Adipocyte (in vitro differentiated cells): ENCODE measurements around the gene NR4A1.

Experiments
- DNase-seq: peaks from one replicate; pipeline ENCODE4 v3.0.0-alpha.2; 2015; ENCODE audit warnings: low read depth
- H3K27me3 ChIP-seq: replicated peaks from 2 replicates; pipeline ENCODE4 v1.7.0; 2013; ENCODE audit warnings: mild to moderate bottlenecking, low read length, moderate library complexity; ENCODE audit not compliant: control insufficient read depth, insufficient read depth
- H3K36me3 ChIP-seq: 2 replicates; pipeline ENCODE4 v1.7.0; 2013; ENCODE audit warnings: low read length, mild to moderate bottlenecking, moderate library complexity; ENCODE audit not compliant: control insufficient read depth, insufficient read depth, severe bottlenecking
- H3K4me1 ChIP-seq: 2 replicates; pipeline ENCODE4 v1.7.0; 2013; ENCODE audit warnings: mild to moderate bottlenecking, low read length, moderate library complexity; ENCODE audit not compliant: control insufficient read depth, insufficient read depth
- H3K4me3 ChIP-seq: 2 replicates; pipeline ENCODE4 v1.7.0; 2013; ENCODE audit warnings: mild to moderate bottlenecking, low read length, moderate library complexity
- H3K9ac ChIP-seq: 2 replicates; pipeline ENCODE4 v1.7.0; 2013; ENCODE audit warnings: mild to moderate bottlenecking, low read length, moderate library complexity
- H3K9me3 ChIP-seq: 2 replicates; pipeline ENCODE4 v1.7.0; 2013; ENCODE audit warnings: mild to moderate bottlenecking, low read length, moderate library complexity; ENCODE audit not compliant: control insufficient read depth

Gene NR4A1

GRCh38 chr12:52086366-52086765, 35.1 kb downstream of the NR4A1 start:
- Histone ChIP-seq H3K4me1 (peaks cover 20% of the 10 kb centered on the region), H3K27me3 (peaks cover 28% of the 10 kb centered on the region), H3K4me3 (no peak overlapping the region), H3K36me3 (no peaks in the 10 kb centered on the region), H3K9me3 (no peaks in the 10 kb centered on the region), H3K9ac (no peak overlapping the region)
- DNase-seq, result no peak

GRCh38 chr12:52086944-52087835, 35.9 kb downstream of the NR4A1 start:
- Histone ChIP-seq H3K9ac (no peak overlapping the region), H3K36me3 (no peaks in the 10 kb centered on the region), H3K4me3 (no peak overlapping the region), H3K9me3 (no peaks in the 10 kb centered on the region), H3K27me3 (peaks cover 35% of the 10 kb centered on the region), H3K4me1 (peaks cover 12% of the 10 kb centered on the region)
- DNase-seq, result no peak

GRCh38 chr12:52087961-52088820, 36.9 kb downstream of the NR4A1 start:
- Histone ChIP-seq H3K27me3 (peaks cover 35% of the 10 kb centered on the region), H3K4me3 (no peak overlapping the region), H3K9me3 (no peaks in the 10 kb centered on the region), H3K4me1 (peaks cover 2% of the 10 kb centered on the region), H3K36me3 (no peaks in the 10 kb centered on the region), H3K9ac (no peak overlapping the region)
- no peak for DNase-seq

GRCh38 chr12:52089491-52089890, 38.2 kb downstream of the NR4A1 start:
- Histone ChIP-seq H3K4me1 (no peaks in the 10 kb centered on the region), H3K9me3 (peaks cover 1% of the 10 kb centered on the region), H3K36me3 (no peaks in the 10 kb centered on the region), H3K27me3 (peaks cover 37% of the 10 kb centered on the region), H3K9ac (no peak overlapping the region), H3K4me3 (no peak overlapping the region)
- no peak for DNase-seq

- Histone ChIP-seq H3K4me3 (no peak overlapping the region), H3K27me3 (peaks cover 38% of the 10 kb centered on the region), H3K9ac (no peak overlapping the region), H3K4me1 (no peaks in the 10 kb centered on the region), H3K36me3 (no peaks in the 10 kb centered on the region), H3K9me3 (peaks cover 3% of the 10 kb centered on the region)
- no peak for DNase-seq
Observed at GRCh38 chr12:52090291-52090690, 39.0 kb downstream of the NR4A1 start.

- Histone ChIP-seq H3K4me3 (no peak overlapping the region), H3K4me1 (no peaks in the 10 kb centered on the region), H3K36me3 (no peaks in the 10 kb centered on the region), H3K9me3 (peaks cover 3% of the 10 kb centered on the region), H3K9ac (no peak overlapping the region), H3K27me3 (peaks cover 38% of the 10 kb centered on the region)
- no peak for DNase-seq
Observed at GRCh38 chr12:52091061-52091460, 39.8 kb downstream of the NR4A1 start.

- H3K4me3 ChIP-seq, result no peak overlapping the region
- DNase-seq, result no peak
- peaks cover 3% of the 10 kb centered on the region for H3K9me3 ChIP-seq
- no peaks in the 10 kb centered on the region for H3K4me1 ChIP-seq
- H3K27me3 ChIP-seq, result peaks cover 34% of the 10 kb centered on the region
- H3K9ac ChIP-seq, result no peak overlapping the region
- no peaks in the 10 kb centered on the region for H3K36me3 ChIP-seq
Observed at GRCh38 chr12:52091869-52092268, 40.6 kb downstream of the NR4A1 start.

GRCh38 chr12:52093346-52093745, 42.1 kb downstream of the NR4A1 start:
- no peak for DNase-seq
- no peaks in the 10 kb centered on the region for H3K36me3 ChIP-seq
- peaks cover 3% of the 10 kb centered on the region for H3K9me3 ChIP-seq
- no peak overlapping the region for H3K4me3 ChIP-seq
- no peak overlapping the region for H3K9ac ChIP-seq
- H3K27me3 ChIP-seq, result peaks cover 41% of the 10 kb centered on the region
- no peaks in the 10 kb centered on the region for H3K4me1 ChIP-seq

GRCh38 chr12:52096332-52097044, 45.2 kb downstream of the NR4A1 start:
- peaks cover 32% of the 10 kb centered on the region for H3K27me3 ChIP-seq
- no peaks in the 10 kb centered on the region for H3K36me3 ChIP-seq
- DNase-seq, result no peak
- H3K4me3 ChIP-seq, result no peak overlapping the region
- H3K9me3 ChIP-seq, result peaks cover 3% of the 10 kb centered on the region
- H3K4me1 ChIP-seq, result no peaks in the 10 kb centered on the region
- no peak overlapping the region for H3K9ac ChIP-seq

- Histone ChIP-seq H3K36me3 (no peaks in the 10 kb centered on the region), H3K9ac (no peak overlapping the region), H3K27me3 (peaks cover 26% of the 10 kb centered on the region), H3K4me3 (no peak overlapping the region), H3K9me3 (peaks cover 3% of the 10 kb centered on the region), H3K4me1 (no peaks in the 10 kb centered on the region)
- DNase-seq, result no peak
Observed at GRCh38 chr12:52097045-52097666, 45.9 kb downstream of the NR4A1 start.
